Embryonic facial prominence (tissue), 1 donor: Measurements from ENCODE around the gene TEDC2.

Experiments
- DNase-seq: peaks from one replicate; pipeline ENCODE4 v3.0.0-alpha.2; 2016; ENCODE audit errors: extremely low spot score

Gene TEDC2

GRCh38 chr16:2494616-2495015, 34.7 kb downstream of the TEDC2 start:
- no peak for DNase-seq

- no peak for DNase-seq
Measured at GRCh38 chr16:2495041-2495440, 35.1 kb downstream of the TEDC2 start.

- DNase-seq: no peak
Measured at GRCh38 chr16:2496223-2497115, 36.6 kb downstream of the TEDC2 start.

GRCh38 chr16:2497116-2497630, 37.3 kb downstream of the TEDC2 start:
- DNase-seq: no peak

GRCh38 chr16:2497695-2498484, 38.0 kb downstream of the TEDC2 start:
- DNase-seq: no peak

GRCh38 chr16:2498531-2499253, 38.8 kb downstream of the TEDC2 start:
- no peak for DNase-seq

GRCh38 chr16:2499454-2499853, 39.5 kb downstream of the TEDC2 start:
- DNase-seq: no peak

GRCh38 chr16:2499890-2500429, 40.1 kb downstream of the TEDC2 start:
- DNase-seq: no peak

GRCh38 chr16:2500430-2500917, 40.6 kb downstream of the TEDC2 start:
- DNase-seq: no peak

GRCh38 chr16:2500918-2501750, 41.2 kb downstream of the TEDC2 start:
- DNase-seq: peak; percentile 60

- no peak for DNase-seq
Measured at GRCh38 chr16:2501946-2502895, 42.3 kb downstream of the TEDC2 start.

GRCh38 chr16:2505695-2506094, 45.8 kb downstream of the TEDC2 start:
- no peak for DNase-seq

- no peak for DNase-seq
Measured at GRCh38 chr16:2507052-2507659, 47.2 kb downstream of the TEDC2 start.

- DNase-seq: no peak
Measured at GRCh38 chr16:2507665-2508064, 47.8 kb downstream of the TEDC2 start.

- no peak for DNase-seq
Measured at GRCh38 chr16:2508722-2509400, 49.0 kb downstream of the TEDC2 start.

- DNase-seq: no peak
Measured at GRCh38 chr16:2511128-2511800, 51.4 kb downstream of the TEDC2 start.

GRCh38 chr16:2511996-2512734, 52.3 kb downstream of the TEDC2 start:
- no peak for DNase-seq
